Mucosa of gallbladder (tissue), 1 donor: Measurements from ENCODE around the gene RGCC. TPM values are rescaled to one million over a fixed set of nuclear protein-coding genes. Genes with fewer than 3 reads are reported as not detected.

Experiments used
- DNase-seq: peaks from one replicate; pipeline ENCODE4 v3.0.0-alpha.2; 2020; ENCODE audit warnings: low spot score
- total RNA-seq: library from RNA; stranded (reverse); gene quantifications from one replicate; pipeline ENCODE4 v1.2.1, GENCODE V29; 2021
- donor health status: DM: no; HTN: no; CAD: no.

RGCC gene
- total RNA-seq, 1 donor from 2014 or later: 38.8 TPM

DNA sequence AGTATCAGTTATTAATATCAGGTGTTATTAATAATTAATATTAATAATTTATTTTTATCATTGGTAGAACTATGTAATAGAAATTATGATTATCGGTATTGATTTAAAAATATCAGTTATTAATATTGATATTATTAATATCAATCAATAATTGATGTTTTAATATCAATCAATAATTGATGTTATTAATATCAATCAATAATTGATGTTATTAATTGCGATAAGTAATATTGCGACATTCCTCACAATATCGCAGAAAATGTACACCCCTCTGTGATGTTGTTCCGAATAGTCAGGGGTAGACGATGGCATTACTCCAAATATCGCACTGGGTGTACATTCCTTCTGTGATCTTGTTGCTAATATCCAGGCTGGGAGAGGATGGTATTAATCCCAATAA, 3.7 kb upstream of the RGCC start:
- no peak for DNase-seq

DNA sequence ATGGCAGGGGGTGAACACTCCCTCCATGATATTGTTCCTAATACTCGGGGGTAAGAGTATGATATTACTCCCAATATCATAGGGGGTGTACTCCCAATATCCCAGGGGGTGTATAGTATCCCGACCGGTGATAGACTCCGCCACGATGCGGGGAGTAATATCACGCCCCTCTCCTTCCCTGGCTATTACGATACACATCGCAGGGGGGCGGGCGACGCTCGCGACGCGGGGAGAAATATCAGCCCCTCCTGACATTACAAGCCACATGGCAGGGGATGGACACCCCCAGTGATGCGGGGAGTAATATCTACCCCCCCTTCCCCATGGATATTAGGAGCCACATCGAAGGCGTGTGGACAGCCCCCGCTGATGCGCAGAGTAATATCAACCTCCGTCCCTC, 3.2 kb upstream of the RGCC start:
- no peak for DNase-seq

DNA sequence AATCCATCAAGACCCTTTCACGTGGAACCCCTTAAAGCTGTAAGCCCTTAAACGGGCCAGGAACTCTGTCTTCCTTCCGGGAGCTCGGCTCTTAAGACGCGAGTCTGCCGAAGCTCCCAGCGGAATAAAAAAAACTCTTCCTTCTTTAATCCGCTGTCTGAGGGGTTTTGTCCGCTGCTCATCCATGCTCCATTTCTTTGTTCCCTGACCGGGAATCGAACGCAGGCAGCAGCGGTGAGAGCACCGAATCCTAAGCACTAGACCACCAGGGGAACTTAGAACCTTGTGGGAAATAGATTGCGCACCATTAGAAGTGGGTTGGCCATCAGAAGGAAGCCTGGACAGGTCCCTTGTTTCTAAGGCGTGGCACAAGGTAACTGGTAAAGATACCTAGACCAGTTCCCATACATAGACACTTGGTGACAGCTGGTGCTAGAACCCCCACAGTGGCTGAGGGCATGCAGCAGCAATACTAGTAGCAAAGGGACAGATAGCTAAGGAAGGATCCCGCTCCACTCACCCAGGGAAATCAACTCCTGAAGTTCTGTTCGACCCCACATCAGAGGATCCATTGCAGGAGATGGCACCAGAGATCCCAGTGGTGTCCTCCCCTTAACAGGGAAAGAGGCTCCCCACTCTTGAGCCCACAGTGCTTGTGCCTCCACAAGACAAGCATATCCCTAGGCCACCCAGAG, 1.5 kb upstream of the RGCC start:
- DNase-seq: no peak

DNA sequence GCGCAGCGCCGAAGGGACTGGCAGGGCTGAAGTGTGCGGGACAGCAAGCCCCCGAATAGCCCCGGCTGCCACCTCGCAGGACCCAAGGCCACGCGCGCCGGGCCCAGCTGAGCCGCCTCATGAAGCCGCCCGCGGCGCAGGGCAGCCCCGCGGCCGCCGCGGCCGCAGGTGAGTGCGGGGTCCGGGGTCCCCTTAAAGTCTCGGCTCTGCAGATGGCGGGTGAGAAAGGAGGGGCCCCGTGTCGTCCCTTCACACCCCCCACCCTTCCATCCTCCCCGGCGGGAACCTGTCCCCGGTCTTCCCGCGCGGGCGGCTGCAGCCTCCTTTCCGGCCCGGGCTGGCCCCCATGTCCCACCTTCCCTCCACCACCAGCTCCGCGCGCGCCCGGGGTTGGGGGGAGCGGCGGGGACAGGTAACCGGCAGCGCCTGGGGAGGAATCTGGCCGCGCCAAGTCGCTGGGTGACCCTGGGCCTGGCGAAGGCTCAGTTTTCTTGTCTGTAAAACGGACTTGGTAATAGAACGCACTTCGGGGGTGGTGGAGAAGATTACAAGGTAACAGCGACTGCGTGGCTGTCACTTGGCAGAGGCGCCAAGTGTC, 338 bp downstream of the RGCC start:
- no peak for DNase-seq

DNA sequence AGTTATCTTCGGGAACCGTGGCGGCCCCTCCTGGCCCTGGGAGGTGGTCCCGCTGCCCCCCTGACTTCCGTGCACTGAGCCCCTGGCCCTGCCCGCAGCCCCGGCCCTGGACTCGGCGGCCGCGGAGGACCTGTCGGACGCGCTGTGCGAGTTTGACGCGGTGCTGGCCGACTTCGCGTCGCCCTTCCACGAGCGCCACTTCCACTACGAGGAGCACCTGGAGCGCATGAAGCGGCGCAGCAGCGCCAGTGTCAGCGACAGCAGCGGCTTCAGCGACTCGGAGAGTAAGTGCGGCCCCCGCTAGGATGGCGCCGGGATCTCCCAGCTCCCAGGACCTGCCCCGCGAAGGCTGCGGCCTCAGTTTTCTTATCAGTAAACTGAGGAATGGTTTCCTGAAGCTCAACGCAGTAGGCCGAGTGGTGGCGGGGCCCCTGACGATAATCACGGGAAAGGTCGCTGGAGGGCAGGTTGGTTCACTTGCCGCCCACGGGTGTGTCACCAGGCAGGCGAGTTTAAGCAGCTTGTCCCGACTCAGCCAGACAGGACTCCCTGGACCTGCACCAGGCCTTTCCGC, 924 bp downstream of the RGCC start:
- peak; percentile 16 for DNase-seq

DNA sequence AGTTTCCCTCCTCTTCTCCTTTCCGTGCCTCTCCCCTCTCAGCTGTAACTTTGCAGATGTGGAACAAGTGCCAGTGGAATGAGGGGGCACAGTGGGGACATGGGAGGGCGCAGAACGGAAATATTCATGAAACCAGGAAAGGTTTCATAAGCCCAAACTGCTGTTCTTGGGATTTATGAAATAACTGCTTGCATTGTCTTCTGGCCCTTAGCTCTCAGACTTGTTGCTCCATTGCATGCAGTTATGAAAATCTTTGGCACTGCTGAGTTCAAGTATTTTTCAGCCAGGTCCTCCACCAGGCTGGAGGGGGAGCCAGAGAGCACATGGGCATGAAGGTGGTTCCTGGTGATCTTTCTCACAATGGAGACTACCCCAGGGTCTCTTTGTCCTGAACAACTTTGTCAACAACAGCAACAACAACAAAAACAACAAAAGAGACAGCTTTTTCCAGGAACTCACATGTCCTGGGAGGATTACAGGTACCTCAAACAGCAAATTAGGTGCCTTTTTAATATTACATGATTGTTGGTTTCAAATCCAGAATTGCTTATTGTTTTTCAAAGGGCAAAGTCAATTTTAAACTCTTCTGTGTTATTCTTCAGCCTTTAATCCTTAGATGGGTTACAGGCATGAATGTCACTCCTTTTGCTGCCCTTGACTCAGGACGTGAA, 1.5 kb downstream of the RGCC start:
- DNase-seq: no peak

DNA sequence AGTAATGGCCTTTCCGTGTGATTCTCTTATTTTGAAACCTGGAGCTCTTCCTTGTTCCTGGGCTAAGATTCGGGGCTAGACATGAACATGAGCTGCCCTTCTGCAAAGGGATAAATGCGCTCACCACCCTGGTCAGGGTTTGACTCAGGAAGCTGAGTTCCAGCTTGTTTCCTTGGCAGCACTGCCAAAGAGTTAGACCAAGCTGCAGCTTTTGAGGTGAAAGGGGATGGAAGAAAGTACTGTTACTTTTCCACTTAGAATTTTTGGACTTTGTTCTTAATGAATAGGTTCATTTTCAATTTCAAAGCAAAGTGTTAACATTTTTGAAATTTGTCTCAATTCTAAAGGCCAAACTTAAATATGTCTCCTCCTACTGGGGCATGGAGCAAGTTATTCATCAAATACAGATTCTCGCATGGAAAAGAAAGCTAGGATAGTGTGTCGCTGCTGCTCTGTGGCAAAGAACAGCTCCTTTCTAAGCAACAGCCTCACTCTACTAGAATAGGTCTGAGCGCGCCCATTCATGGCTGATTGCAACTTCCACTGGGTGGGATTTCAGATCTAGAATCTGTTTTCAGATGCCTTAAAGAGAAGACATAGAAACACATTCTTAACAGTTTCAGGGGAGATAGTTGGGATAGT, 2.2 kb downstream of the RGCC start:
- no peak for DNase-seq

DNA sequence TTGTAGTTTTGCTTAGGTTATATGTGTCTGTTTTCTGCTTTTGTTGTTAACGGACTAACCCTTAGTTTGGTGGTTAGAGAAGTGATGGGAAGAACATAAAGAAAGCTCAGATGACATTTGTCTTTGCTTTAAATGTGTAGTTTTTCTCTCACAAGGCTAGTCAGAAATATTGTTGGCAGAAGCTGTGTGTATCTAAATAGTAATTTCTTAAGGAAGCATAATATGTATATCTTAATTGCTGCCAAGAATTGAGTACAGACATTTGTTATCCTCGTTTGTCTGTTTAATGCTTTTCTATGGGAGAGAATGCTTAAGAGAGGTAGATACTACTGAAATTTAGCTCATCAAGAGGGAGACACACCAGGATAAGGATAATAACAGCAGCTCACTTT, 2.7 kb downstream of the RGCC start:
- DNase-seq: no peak

DNA sequence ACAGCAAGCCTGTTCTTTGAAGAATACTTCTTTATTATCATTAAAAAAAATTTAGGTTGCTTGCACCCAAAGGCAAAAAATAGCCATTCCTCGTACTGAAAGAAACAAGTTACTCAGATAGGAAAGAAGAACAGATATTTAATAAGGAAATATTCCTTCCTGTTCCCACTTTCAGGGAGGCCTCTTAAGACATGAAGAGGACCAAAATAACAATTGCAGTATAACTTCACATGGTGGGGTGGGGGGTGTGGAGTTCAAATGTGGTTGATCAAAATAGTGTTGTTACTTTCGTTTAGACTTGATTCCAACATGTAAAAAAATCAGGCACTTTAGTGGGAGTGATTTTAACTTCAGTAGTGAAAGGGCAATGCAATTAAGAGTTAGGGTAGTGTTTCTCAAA, 3.6 kb downstream of the RGCC start:
- DNase-seq: no peak

DNA sequence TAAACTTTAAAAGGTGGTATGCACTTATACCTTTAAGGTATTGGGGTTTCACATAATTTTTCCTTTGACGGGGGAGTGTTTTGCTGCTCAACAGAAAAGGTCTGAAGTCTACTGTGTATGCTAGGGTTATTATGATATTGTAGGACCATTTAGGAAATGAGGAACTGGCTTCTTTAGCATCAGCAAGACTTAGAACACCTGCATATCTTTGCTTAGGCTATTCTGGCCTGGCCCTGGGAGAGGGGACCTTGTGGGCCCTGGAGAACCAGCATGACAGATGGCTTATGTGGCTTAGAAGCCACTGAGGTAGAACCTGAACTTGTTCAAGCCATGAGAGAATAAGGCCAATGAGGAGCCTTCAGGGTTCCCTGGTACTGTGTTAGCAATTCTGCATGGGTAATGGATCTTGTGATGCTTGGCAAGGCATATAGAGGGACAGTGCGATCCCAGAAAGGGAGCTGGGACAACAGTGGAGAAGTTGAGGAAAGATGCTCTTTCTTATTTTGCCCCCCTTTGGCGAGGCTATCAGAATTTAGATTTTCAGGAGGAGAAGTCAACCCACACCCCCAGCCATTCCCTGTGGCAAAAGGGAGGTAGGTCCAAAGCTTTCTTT, 4.3 kb downstream of the RGCC start:
- DNase-seq: no peak

DNA sequence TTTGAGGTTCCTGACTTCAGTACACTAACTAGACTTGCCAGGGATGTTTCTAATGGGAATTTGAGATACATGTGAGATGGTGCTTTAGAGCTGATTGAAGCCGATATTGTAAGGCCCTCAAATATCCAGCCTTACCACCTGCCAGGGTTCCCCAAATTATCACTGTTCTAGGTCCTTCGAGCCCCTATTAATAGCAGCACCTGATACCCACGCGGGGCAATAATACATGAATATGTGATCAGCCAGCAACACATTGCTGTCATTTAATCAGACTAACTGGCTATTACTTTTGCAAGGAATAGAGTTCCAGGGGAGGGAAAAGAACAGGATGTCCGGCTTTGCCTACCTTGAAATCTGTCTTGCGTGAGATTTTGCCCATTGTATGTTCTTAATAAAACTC, 5.1 kb downstream of the RGCC start:
- DNase-seq: no peak

DNA sequence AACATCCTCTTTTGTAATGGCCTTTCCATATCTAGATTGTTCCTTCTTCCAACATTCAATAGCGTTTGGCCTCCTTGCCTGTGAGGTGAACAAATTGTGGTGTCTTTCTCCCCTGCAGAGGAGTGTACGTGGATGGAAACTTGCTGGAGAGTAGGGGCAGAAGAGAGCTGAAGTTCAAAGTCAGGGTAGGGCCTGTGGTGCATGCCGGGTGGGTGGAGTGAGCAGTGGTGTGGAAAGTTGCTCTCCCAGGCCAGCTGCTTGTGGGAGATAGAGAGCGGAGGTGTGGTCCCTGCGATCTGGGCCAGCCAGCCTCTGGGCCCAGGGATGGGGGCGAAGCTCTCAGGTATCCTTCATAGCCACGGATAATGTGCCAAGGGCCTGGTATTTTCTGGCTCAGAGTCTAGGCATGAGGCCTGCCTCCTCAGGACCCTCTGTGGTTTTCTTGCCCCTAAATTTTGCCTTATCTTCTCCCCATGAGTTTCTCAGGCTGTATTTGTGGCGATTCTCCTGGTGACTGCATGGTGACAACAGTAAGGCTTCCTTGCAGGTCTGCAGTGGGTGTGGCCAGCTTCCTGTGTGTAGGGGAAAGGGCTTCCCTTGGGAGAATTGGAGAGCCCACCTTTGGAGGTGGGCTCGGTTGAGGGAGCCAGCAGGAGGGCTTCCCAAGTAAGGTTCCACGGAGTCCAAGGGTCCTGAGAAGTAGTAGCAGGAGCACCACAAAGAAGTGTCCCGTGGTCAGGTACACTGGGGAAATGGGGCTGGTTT, 6.7 kb downstream of the RGCC start:
- DNase-seq: no peak

DNA sequence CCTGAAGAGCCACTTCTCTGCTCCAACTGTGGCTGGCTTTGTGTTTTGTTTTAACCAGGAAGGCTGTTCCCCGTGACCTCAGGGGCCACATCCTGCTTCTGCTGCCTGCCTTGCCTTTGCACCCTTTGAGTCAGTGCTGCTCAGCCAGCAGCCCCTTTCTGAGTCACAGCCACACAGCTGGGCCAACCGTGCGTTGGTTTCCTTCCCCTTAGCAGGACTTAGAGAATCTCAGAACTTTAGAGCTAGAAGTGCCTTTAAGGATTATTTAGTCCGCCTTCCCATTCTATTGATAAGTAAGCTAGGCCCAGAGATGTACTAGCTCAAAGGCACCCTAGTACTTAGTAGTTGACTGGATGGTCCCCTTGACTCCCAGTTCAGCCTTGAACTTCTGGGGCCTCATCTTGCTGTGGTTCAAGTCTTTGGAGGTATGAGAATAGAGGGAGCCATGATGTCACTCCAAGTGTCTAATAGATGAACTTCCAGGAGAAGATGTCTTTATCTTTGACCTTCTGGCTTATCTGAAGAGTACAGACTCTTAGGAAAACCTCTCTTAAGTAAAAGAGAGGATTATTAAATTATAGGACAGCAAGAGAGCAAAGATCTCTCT, 8.0 kb downstream of the RGCC start:
- DNase-seq: peak; percentile 63

DNA sequence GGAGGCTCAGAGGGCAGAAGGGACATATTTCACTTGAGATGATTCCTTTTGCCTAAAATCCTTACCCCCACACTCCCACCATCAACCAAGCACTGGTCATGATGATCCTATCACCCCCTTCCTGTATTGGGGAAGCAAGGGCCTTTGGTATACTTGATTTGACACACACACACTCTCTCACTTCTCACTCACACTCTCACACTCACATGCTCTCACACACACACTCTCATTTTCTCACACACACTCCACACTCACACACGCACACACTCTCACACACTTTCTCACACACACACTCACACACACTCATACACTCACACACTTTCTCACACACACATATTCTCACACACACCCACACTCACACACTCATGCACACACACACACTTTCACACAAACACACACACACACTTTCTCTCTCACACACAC, 8.6 kb downstream of the RGCC start:
- DNase-seq: no peak

DNA sequence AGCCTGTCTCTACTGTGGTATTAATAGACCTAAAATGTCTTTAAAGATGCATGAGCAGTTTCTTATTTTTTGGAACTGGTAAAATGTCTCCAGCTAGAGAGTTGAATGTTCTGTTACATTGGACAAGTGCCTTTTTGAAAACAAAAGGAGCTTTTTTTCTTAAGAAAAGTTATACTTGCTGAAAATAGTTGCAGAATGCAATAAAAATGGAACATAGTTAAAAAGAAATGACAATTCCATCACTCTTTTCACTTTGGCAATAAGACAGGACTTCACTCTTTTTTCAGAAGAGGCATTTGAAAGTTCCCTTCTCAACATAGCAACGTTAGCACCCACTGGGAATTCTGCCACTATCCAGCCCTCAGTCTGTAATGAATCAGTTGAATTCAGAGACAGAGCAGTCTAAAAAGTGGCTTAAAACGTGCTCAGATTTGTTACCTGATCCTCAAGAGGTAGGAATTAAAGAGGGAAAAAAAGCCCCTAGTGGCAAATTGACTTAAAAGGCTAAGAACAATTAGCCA, 10.1 kb downstream of the RGCC start:
- no peak for DNase-seq

DNA sequence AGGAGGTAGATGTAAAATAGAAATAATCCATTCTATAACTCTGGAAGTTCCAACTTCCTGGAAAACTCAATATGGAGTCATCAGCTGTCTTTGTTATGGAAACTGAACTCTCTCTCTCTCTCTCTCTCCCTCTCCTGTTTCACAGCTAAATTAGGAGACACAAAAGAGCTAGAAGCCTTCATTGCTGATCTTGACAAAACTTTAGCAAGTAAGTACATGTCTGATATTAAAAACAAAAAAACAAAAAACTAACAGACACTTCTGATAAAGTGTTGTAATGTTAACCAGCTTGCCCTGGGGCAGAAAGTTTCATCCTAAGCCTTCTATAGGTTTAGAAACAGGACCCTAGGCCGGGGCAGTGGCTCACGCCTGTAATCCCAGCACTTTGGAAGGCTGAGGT, 11.3 kb downstream of the RGCC start:
- no peak for DNase-seq

DNA sequence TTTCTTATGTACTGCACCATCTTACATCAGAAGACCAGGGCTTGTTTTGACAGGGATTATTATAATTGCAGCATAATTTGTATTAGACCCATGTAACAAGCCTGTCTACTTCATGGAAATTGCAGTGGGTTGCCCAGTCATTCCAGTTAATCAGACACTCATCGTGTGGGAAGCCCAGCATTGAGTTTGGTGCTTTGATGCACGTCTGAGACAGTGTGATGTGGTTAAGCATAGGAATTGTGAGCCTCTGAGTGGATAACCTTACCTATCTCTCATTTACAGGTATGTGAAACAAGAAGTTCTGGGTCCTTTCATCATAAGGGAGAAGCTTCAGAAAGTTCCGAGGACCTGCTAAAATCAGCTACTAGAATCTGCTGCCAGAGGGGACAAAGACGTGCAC, 12.8 kb downstream of the RGCC start:
- DNase-seq: no peak

DNA sequence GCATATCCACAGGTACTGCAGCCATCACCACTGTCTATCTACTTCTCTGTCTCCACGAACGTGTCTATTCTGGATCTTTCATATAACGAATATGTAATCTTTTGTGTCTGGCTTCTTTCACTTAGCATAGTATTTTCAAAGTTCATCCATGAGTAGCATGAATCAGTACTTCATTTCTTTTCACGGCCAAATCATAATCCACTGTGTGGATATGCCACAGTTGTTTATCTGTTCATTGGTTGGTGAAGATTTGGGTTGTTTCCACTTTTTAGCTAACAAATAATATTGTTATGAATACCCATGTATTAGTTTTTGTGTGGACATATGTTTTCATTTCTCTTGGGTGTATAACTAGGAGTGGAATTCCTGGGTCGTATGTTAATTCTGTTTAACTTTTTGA, 14.4 kb downstream of the RGCC start:
- DNase-seq: no peak

DNA sequence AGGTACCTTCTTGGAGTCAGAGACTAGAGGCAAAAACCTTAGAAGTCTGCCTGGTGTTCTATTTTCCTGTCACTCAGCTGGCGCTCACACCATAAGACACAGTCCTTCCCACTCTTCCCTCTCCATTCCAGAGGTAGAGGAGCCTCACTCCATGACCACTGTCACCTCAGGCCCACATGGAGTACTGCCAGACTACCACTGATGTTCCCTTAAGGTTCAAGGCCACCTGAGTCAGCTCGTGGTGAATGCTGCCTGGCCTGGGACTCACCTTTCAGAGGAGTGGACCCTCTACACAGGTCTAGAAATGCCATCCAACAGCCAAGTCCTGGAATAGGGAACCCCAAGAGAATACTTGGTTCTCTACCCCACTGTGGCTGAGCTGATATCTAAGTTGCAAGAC, 29.9 kb downstream of the RGCC start:
- no peak for DNase-seq

DNA sequence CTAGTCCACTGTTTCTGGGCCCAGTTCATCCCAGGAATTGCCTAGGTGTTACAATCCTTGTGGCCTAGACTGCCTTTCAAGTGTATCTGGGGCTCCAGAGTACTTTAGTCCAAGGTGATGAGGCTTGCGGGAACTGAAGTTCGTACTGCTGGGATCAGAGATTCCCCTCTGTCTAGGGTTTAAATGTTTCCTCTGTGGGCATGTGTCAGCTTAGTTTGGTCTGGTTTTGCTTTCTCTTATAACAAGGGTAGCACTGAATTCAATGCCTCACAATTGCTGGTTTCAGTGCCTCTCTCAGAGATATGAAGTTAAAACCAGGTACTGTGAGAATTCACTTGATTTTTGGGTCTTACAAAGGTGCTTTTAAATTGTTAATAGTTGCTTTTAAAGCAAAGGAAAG, 30.8 kb downstream of the RGCC start:
- DNase-seq: no peak
